Choroid plexus epithelial cell (primary cell): ENCODE results near the gene BEND4.

Experiments
- DNase-seq: peaks from one replicate; pipeline ENCODE4 v3.0.0-alpha.2; 2010; ENCODE audit warnings: low read depth
- H3K4me3 ChIP-seq: 2 replicates; pipeline ENCODE4 v1.5.1; 2011; ENCODE audit warnings: low read depth, mild to moderate bottlenecking, control low read depth, low read length, moderate library complexity
- CTCF ChIP-seq: conservative IDR thresholded peaks from 2 replicates; pipeline ENCODE4 v1.5.1; 2011; ENCODE audit warnings: low read depth, mild to moderate bottlenecking, control low read depth, inconsistent platforms, low read length, moderate library complexity

The BEND4 gene

GRCh38 chr4:42136371-42136770, 16.1 kb downstream of the BEND4 start:
- DNase-seq, result no peak
- TF ChIP-seq CTCF, result no peak
- H3K4me3 ChIP-seq, result no peak overlapping the region

- no peak for TF ChIP-seq CTCF
- no peak overlapping the region for H3K4me3 ChIP-seq
- no peak for DNase-seq
These were observed 19.4 kb downstream of the BEND4 start for GRCh38 chr4:42133006-42133405.

- DNase-seq, result no peak
- TF ChIP-seq CTCF, result no peak
- no peak overlapping the region for H3K4me3 ChIP-seq
These were observed 20.4 kb downstream of the BEND4 start for GRCh38 chr4:42132099-42132498.

GRCh38 chr4:42123071-42123644, 29.3 kb downstream of the BEND4 start:
- H3K4me3 ChIP-seq, result no peak overlapping the region
- no peak for TF ChIP-seq CTCF

GRCh38 chr4:42122237-42122636, 30.2 kb downstream of the BEND4 start:
- no peak for TF ChIP-seq CTCF
- H3K4me3 ChIP-seq, result no peak overlapping the region
- DNase-seq, result no peak

More at GRCh38 chr4:42123071-42123644, 29.3 kb downstream of the BEND4 start:
- no peak for DNase-seq

GRCh38 chr4:42119886-42120285, 32.6 kb downstream of the BEND4 start:
- DNase-seq, result no peak
- H3K4me3 ChIP-seq, result no peak overlapping the region
- TF ChIP-seq CTCF, result no peak

GRCh38 chr4:42112846-42113245, 39.6 kb downstream of the BEND4 start:
- H3K4me3 ChIP-seq, result no peak overlapping the region
- no peak for TF ChIP-seq CTCF
- DNase-seq, result no peak
